Hepatocyte (in vitro differentiated cells): Measurements from ENCODE around the gene USH2A.

Experiments used
- CTCF ChIP-seq: fragments of 200-600 bp; sonication (generic); IDR thresholded peaks from 2 replicates; pipeline ENCODE4 v1.5.1; 2016; ENCODE audit warnings: antibody characterized with exemption, mild to moderate bottlenecking; ENCODE audit not compliant: poor library complexity
- EZH2 ChIP-seq: fragments of 200-600 bp; sonication (generic); IDR thresholded peaks from 2 replicates; pipeline ENCODE4 v1.6.1; 2016; ENCODE audit warnings: antibody characterized with exemption, mild to moderate bottlenecking, borderline replicate concordance
- EZH2phosphoT487 ChIP-seq: fragments of 200-600 bp; sonication (generic); IDR thresholded peaks from one replicate; pipeline ENCODE4 v1.6.1; 2018; ENCODE audit warnings: antibody characterized with exemption, mild to moderate bottlenecking, low read depth, moderate library complexity; ENCODE audit not compliant: unreplicated experiment, severe bottlenecking

- no peak for TF ChIP-seq CTCF
- TF ChIP-seq EZH2phosphoT487 = no peak
- no peak for TF ChIP-seq EZH2
Measured at GRCh38 chr1:215717677-215718426, 705.4 kb downstream of the USH2A start.
